ENCODE results near the gene PJVK. TPM values are rescaled to one million over a fixed set of nuclear protein-coding genes. Genes with fewer than 3 reads are reported as not detected.

PJVK gene
- polyA plus RNA-seq, 1 donor (not counting 4 experiments of a cell fraction or from before 2014, with no cell fraction given): 3.5 TPM

- no peak overlapping the region for H2AFZ ChIP-seq (ENCODE audit: control insufficient read depth, low read length)
- no peaks in the 10 kb centered on the region for H3K9me1 ChIP-seq (ENCODE audit: control insufficient read depth, extremely low read depth, insufficient read depth, low read length)
- DNase-seq (ENCODE audit: low read depth, low spot score) (no peak), FAIRE-seq (no peak)
- no peak overlapping the region for H3K4me2 ChIP-seq (ENCODE audit: control insufficient read depth, extremely low read depth, insufficient read depth, low read depth, low read length)
- no peaks in the 10 kb centered on the region for H3K36me3 ChIP-seq (ENCODE audit: control insufficient read depth in 2 of 2, extremely low read depth in 1 of 2, insufficient read depth in 2 of 2, low read length in 2 of 2)
- H3K27me3 ChIP-seq (ENCODE audit: control insufficient read depth, extremely low read depth, insufficient read depth, low read length): no peaks in the 10 kb centered on the region
- H3K27ac ChIP-seq (ENCODE audit: control insufficient read depth, insufficient read depth, low read length): no peak overlapping the region
- no peaks in the 10 kb centered on the region for H4K20me1 ChIP-seq (ENCODE audit: control insufficient read depth, extremely low read depth, insufficient read depth, low read length)
- H3K9ac ChIP-seq (ENCODE audit: control insufficient read depth, extremely low read depth, insufficient read depth, low read length): no peak overlapping the region
- H3K9me3 ChIP-seq (ENCODE audit: control insufficient read depth, low read depth, low read length): no peaks in the 10 kb centered on the region
- dilution Hi-C loops (cut with MboI; ENCODE audit: extremely low pct_ligation_motif_present, low sequenced_read_pairs): no loop called here
- H3K79me2 ChIP-seq (ENCODE audit: control insufficient read depth, insufficient read depth, low read length): no peaks in the 10 kb centered on the region
- peaks cover 8% of the 10 kb centered on the region for H3K4me1 ChIP-seq (ENCODE audit: control insufficient read depth, extremely low read depth, insufficient read depth, low read length)
- TF ChIP-seq CTCF (optimal IDR thresholded peaks at IDR 0.05 in 1 of 3, IDR thresholded peaks at IDR 0.05 in 1 of 3, conservative IDR thresholded peaks at IDR 0.05 in 1 of 3; ENCODE audit: extremely low read depth in 1 of 3, insufficient read depth in 2 of 3, low read length in 3 of 3) (no peak), EZH2 (IDR thresholded peaks at IDR 0.05; ENCODE audit: low read length) (no peak)
- H3K4me3 ChIP-seq (ENCODE audit: control insufficient read depth in 2 of 3, extremely low read depth in 1 of 3, insufficient read depth in 2 of 3, low read depth in 1 of 3, low read length in 3 of 3): no peak overlapping the region
These were observed 22.2 kb downstream of the PJVK start for GRCh38 chr2:178473373-178473772.

GRCh38 chr2:178473931-178474330, 22.8 kb downstream of the PJVK start:
- H3K9ac ChIP-seq (ENCODE audit: control insufficient read depth, extremely low read depth, insufficient read depth, low read length): no peak overlapping the region
- dilution Hi-C loops (cut with MboI; ENCODE audit: extremely low pct_ligation_motif_present, low sequenced_read_pairs): no loop called here
- H3K36me3 ChIP-seq (ENCODE audit: control insufficient read depth in 2 of 2, extremely low read depth in 1 of 2, insufficient read depth in 2 of 2, low read length in 2 of 2): no peaks in the 10 kb centered on the region
- no peaks in the 10 kb centered on the region for H4K20me1 ChIP-seq (ENCODE audit: control insufficient read depth, extremely low read depth, insufficient read depth, low read length)
- FAIRE-seq (no peak), DNase-seq (ENCODE audit: low read depth, low spot score) (no peak)
- no peaks in the 10 kb centered on the region for H3K9me1 ChIP-seq (ENCODE audit: control insufficient read depth, extremely low read depth, insufficient read depth, low read length)
- no peak overlapping the region for H3K4me2 ChIP-seq (ENCODE audit: control insufficient read depth, extremely low read depth, insufficient read depth, low read depth, low read length)
- H2AFZ ChIP-seq (ENCODE audit: control insufficient read depth, low read length): no peak overlapping the region
- H3K79me2 ChIP-seq (ENCODE audit: control insufficient read depth, insufficient read depth, low read length): no peaks in the 10 kb centered on the region
- no peak overlapping the region for H3K27ac ChIP-seq (ENCODE audit: control insufficient read depth, insufficient read depth, low read length)
- H3K4me3 ChIP-seq (ENCODE audit: control insufficient read depth in 2 of 3, extremely low read depth in 1 of 3, insufficient read depth in 2 of 3, low read depth in 1 of 3, low read length in 3 of 3): no peak overlapping the region
- no peaks in the 10 kb centered on the region for H3K27me3 ChIP-seq (ENCODE audit: control insufficient read depth, extremely low read depth, insufficient read depth, low read length)
- TF ChIP-seq CTCF (optimal IDR thresholded peaks at IDR 0.05 in 1 of 3, IDR thresholded peaks at IDR 0.05 in 1 of 3, conservative IDR thresholded peaks at IDR 0.05 in 1 of 3; ENCODE audit: extremely low read depth in 1 of 3, insufficient read depth in 2 of 3, low read length in 3 of 3): no peak
- H3K4me1 ChIP-seq (ENCODE audit: control insufficient read depth, extremely low read depth, insufficient read depth, low read length): peaks cover 8% of the 10 kb centered on the region
- no peaks in the 10 kb centered on the region for H3K9me3 ChIP-seq (ENCODE audit: control insufficient read depth, low read depth, low read length)

All from keratinocyte (primary cell).